ENCODE data around the gene ZBTB7C.

ZBTB7C gene

GRCh38 chr18:48171490-48172188 lies 237.5 kb downstream of the ZBTB7C start:
- DNase-seq, result no peak

GRCh38 chr18:48170651-48171050 lies 238.5 kb downstream of the ZBTB7C start:
- no peak for DNase-seq

GRCh38 chr18:48168861-48169260 lies 240.3 kb downstream of the ZBTB7C start:
- no peak for DNase-seq

GRCh38 chr18:48167897-48168253 lies 241.3 kb downstream of the ZBTB7C start:
- no peak for DNase-seq

- no peak for DNase-seq
Measured at GRCh38 chr18:48166336-48166875, 242.8 kb downstream of the ZBTB7C start.

- no peak for DNase-seq
Measured at GRCh38 chr18:48165111-48165866, 243.9 kb downstream of the ZBTB7C start.

- no peak for DNase-seq
Measured at GRCh38 chr18:48164701-48165100, 244.5 kb downstream of the ZBTB7C start.

- DNase-seq, result no peak
Measured at GRCh38 chr18:48164116-48164515, 245.1 kb downstream of the ZBTB7C start.

- DNase-seq, result no peak
Measured at GRCh38 chr18:48163738-48164115, 245.5 kb downstream of the ZBTB7C start.

- DNase-seq, result no peak
Measured at GRCh38 chr18:48162956-48163737, 246.0 kb downstream of the ZBTB7C start.

- DNase-seq, result peak in 6 of 58 donors; percentile 19 to 91 (median 40)
Measured at GRCh38 chr18:48161911-48162698, 247.1 kb downstream of the ZBTB7C start.

- peak in 55 of 58 donors; percentile 11 to 91 (median 65) for DNase-seq
Measured at GRCh38 chr18:48161191-48161910, 247.8 kb downstream of the ZBTB7C start.

GRCh38 chr18:48160622-48161021 lies 248.6 kb downstream of the ZBTB7C start:
- no peak for DNase-seq

GRCh38 chr18:48159816-48160215 lies 249.4 kb downstream of the ZBTB7C start:
- peak in 1 of 58 donors; percentile 28 for DNase-seq

GRCh38 chr18:48158721-48159120 lies 250.5 kb downstream of the ZBTB7C start:
- no peak for DNase-seq

GRCh38 chr18:48157956-48158355 lies 251.2 kb downstream of the ZBTB7C start:
- no peak for DNase-seq

- DNase-seq, result no peak
Measured at GRCh38 chr18:48155856-48156255, 253.3 kb downstream of the ZBTB7C start.

GRCh38 chr18:48154828-48155227 lies 254.4 kb downstream of the ZBTB7C start:
- DNase-seq, result no peak

GRCh38 chr18:48153613-48154481 lies 255.3 kb downstream of the ZBTB7C start:
- DNase-seq, result no peak

All from anterior cingulate cortex (tissue), 58 donors.